ENCODE measurements around the gene ELL2.
"Not testable (repeated sequence)": the region's sequence is repeated elsewhere in the genome, so short reads cannot be mapped to it uniquely, and the experiment has no call there.

Gene ELL2

GRCh38 chr5:95853490-95853889 is 108.2 kb downstream of the ELL2 start:
- no peak for DNase-seq

GRCh38 chr5:95852567-95852966 is 109.1 kb downstream of the ELL2 start:
- DNase-seq, result no peak

DNA sequence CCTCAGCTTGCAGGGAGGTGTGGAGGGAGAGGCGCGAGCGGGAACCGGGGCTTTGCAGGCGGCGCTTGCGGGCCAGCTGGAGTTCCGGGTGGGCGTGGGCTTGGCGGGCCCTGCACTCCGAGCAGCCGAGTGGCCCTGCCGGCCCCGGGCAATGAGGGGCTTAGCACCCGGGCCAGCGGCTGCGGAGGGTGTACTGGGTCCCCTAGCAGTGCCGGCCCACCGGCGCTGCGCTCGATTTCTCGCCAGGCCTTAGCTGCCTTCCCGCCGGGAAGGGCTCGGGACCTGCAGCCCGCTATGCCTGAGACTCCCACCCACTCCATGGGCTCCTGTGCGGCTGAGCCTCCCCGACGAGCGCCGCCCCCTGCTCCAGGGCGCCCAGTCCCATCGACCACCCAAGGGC is 110.5 kb downstream of the ELL2 start:
- not testable (repeated sequence) for DNase-seq

- no peak for DNase-seq
Measured at GRCh38 chr5:95850391-95850894, 111.2 kb downstream of the ELL2 start.

DNA sequence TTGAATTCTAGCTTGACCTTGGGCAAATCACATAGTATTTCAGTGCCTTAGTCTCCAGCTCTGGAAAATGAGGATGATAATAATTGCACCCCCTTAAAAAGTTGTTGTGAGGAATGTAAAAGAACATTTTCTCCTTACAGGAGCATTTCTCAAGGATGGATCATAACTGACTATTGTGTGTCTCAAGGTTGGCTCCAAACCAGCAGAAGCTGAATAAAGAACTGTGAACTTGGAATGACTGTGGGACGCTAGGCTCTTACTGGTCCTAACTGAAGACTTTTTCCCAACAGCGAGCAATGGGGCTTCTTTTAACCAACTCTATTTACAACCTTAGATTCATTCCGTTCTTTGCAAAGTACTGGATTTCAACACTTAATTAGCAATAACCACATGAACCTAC is 113.0 kb downstream of the ELL2 start:
- no peak for DNase-seq

DNA sequence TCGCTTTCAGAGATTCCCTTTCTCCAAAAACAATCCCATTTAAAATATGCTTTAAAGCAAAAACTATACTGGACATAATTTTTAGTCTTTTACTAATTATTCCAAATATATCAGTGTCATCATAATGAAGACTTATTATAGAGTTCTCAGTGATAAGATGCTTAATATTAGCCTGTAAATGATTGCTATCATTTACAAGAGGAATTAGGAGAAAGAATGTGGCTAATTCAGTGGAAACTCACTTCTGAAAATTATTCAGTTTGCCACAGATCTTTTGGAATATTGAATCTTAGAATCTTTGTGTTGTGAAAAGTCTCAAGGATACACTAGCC is 114.4 kb downstream of the ELL2 start:
- DNase-seq, result no peak

- DNase-seq, result peak; percentile 78
Measured at GRCh38 chr5:95846554-95847260, 114.9 kb downstream of the ELL2 start.

DNA sequence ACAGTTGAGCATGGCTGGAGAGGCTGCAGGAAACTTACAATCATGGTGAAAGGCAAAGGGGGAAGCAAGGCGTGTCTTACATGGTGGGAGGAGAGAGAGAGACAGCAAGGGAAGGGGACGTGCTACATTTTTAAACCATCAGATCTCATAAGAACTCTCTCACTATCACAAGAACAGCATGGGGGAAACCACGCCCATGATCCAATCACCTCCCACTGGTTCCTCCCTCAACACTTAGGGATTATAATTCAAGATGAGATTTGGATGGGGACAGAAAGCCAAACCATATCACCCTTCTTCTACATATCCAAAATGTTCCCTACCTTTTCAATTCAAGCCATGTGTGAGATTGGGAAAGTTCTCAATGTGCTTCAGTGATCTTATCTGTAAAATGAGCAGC is 116.3 kb downstream of the ELL2 start:
- no peak for DNase-seq

DNA sequence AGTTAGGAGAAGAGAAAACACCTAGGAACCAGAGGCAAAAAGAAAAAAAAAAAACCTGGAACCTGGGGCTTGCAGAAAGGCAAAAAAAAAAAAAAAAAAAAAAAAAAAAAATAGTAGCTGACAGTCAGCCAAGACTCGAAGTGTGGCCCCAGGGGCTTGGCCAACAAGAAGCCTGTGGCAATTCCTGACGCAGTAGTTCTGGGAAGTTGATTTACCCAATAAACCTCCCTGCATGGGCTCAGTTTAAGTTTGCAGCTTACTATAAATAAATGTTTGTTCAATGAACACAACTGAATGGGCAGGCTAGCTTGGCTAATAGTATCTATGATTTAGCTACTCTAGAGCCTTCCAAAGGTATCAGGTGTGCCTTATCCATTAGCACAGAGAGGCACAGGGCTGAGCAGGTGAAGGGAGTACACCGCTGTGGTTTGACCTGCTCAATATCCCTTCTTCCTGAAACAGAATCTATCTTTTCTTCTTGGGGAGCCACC is 117.9 kb downstream of the ELL2 start:
- no peak for DNase-seq

- peak; percentile 75 for DNase-seq
Measured at GRCh38 chr5:95842854-95843544, 118.7 kb downstream of the ELL2 start.

GRCh38 chr5:95841914-95842812 is 119.5 kb downstream of the ELL2 start:
- no peak for DNase-seq

GRCh38 chr5:95840956-95841705 is 120.5 kb downstream of the ELL2 start:
- DNase-seq, result no peak

GRCh38 chr5:95839658-95840057 is 122.0 kb downstream of the ELL2 start:
- no peak for DNase-seq

DNA sequence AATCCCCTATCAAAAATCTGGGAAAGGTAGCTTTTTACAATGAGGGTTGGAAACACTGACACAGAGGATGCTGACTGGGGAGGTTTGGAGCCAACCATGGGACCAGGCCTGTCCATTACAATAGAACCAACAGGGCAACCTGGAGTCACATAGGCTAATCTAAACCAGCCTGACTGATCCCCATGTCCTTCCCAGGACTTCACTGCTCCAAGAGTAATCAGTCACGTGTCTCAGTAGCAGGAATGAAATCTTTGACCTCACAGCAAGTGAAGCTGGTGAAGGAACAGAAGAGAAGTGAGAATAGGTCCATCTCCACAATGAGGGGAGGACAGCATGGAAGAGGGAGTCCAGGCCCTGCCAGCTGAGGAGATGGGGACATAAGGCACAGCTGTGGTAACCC is 123.1 kb downstream of the ELL2 start:
- DNase-seq, result no peak

DNA sequence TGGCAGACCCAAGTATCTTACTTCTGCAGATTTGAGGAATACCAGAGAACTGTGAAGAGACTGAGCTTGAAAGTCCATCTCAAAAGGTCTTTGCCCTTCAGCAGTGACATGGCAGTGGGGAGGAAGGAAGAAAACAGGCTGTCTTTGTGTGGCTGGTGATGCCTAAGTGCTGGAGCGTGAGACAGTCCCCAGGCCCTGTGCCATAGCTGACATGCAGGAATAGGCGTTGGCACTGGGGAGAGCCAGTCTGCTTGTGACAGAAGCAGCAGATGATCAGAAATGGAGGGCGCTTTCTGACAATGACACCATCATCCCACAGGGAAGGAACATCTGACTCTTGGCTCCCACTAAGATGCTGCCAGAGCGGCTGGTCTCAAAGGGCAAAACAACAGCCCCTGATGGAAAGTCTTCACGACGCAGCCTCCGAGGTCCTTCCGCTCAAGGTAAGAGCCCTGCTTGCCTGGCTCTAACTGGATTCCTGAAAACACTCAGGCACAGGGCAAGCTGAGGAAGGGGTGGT is 123.6 kb downstream of the ELL2 start:
- DNase-seq, result no peak

GRCh38 chr5:95837492-95837891 is 124.2 kb downstream of the ELL2 start:
- DNase-seq, result no peak

DNA sequence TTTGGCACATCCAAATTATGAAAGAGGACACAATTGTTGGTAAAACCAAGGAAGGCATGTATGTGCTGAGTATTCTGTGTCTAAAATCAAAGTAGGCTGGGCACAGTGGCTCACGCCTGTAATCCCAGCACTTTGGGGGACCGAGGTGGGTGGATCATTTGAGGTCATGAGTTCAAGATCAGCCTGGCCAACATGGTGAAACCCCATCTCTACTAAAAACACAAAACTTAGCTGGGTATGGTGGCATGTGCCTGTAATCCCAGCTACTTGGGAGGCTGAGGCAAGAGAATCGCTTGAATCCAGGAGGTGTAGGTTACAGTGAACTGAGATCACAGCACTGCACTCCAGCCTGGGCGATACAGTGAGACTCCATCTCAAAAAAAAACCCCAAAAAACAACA is 124.7 kb downstream of the ELL2 start:
- DNase-seq, result not testable (repeated sequence)

DNA sequence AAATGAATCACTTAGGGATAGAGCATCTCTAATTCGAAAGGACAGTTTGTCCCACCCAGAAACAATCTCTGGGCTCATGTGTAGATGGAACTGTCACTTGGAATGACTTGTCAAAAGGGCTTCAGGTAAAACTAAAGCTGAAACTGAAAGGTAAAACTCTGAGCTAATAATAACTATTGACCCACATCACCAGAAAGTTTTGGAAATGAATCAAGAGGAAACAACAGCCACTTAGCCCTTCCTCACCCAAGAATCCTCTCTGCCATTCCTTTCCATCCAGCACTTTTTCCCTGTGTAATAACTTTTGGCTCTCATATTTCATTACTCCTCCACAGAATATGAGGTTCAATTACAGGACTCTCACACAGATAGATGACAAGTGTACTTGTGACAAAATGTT is 125.1 kb downstream of the ELL2 start:
- DNase-seq, result no peak

DNA sequence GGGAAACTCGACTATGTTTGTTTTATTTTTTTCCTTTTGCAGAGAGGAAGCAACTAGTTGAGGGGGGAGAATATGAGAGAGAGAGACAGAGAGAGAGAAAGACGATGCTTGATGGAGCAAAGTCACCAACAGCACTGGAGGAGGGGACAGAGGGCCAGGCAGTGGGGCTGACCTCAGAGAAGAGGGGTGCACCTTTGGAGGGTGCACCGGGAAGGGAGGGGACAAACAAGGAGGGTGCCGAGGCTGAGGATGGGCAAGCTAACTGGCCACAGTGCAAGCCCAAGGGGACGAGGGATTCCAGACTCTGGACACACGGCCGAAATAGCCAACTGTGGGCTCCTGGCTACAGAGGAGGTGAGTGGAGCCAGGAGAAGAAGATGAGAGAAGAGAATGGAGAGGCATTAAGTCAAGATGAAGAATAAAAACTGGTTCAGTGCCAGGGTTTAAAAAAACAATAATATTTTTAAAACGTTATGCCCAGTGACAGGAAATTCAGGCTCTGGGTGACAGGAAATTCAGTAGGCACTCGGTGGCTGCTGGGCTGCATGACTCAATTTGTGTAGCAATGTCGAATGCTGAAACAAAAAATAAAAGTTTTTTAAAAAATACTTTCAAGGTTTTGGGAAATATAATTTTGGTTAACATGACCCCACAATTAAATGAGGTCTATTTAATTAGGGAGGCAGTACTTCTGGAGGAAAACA is 125.8 kb downstream of the ELL2 start:
- peak; percentile 42 for DNase-seq

Data from CD4-positive, alpha-beta T cell treated with Interleukin-21 for 1 hour (primary cell).